ENCODE measurements around the gene TNS3.

TNS3 gene

GRCh38 chr7:47231627-47232026 is 350.3 kb downstream of the TNS3 start:
- DNase-seq: no peak

GRCh38 chr7:47231032-47231431 is 350.9 kb downstream of the TNS3 start:
- DNase-seq: no peak

GRCh38 chr7:47228386-47229014 is 353.4 kb downstream of the TNS3 start:
- no peak for DNase-seq

- no peak for DNase-seq
These were observed 354.1 kb downstream of the TNS3 start for GRCh38 chr7:47227762-47228177.

GRCh38 chr7:47226696-47227095 is 355.2 kb downstream of the TNS3 start:
- no peak for DNase-seq

GRCh38 chr7:47225387-47226131 is 356.4 kb downstream of the TNS3 start:
- no peak for DNase-seq
